Measurements from ENCODE around the gene STX18. TPM values are rescaled to one million over a fixed set of nuclear protein-coding genes. Genes with fewer than 3 reads are reported as not detected.

The STX18 gene
- total and polyA plus RNA-seq, 10 of the 15 experiments (the other 5 are each of a cell fraction or from before 2014, with no cell fraction given): 8.2 to 46.6 (median 31.1) TPM

GRCh38 chr4:4462970-4463369 is 78.9 kb downstream of the STX18 start:
- H3K79me2 ChIP-seq (ENCODE audit: control insufficient read depth, insufficient read depth, low read length): no peaks in the 10 kb centered on the region
- intact Hi-C loops (cut with micrococcal nuclease; ENCODE audit: unreplicated experiment) (no loop called here), in situ Hi-C loops (cut with MboI) (no loop called here)
- H3K4me2 ChIP-seq (ENCODE audit: control insufficient read depth, insufficient read depth): no peak overlapping the region
- no peak overlapping the region for H3K4me3 ChIP-seq
- CTCF ChIA-PET: interaction anchor here (1.0 kb wide), 1 partner anchor 33 kb away, joined by 3 read pairs; no protein-coding TSS in a partner anchor
- no peak overlapping the region for H3K27ac ChIP-seq (ENCODE audit: control insufficient read depth, insufficient read depth)
- FAIRE-seq: no peak
- no peaks in the 10 kb centered on the region for H4K20me1 ChIP-seq (ENCODE audit: control insufficient read depth, insufficient read depth)
- SMC1A ChIA-PET (ENCODE audit: uncharacterized antibody, unreplicated experiment): interaction anchor here (0.6 kb wide), 2 partner anchors 10 to 204 kb away, joined by 3 read pairs; no protein-coding TSS in a partner anchor
- no peaks in the 10 kb centered on the region for H3K4me1 ChIP-seq (ENCODE audit: control insufficient read depth, insufficient read depth, low read length)
- H3K27me3 ChIP-seq (replicated peaks in 1 of 2; ENCODE audit: control insufficient read depth in 2 of 2, insufficient read depth in 2 of 2, low read length in 1 of 2): no peaks in the 10 kb centered on the region
- RAD21 ChIA-PET (ENCODE audit: unreplicated experiment): no interaction called here
- DNase-seq (ENCODE audit: low read depth, low spot score): no peak
- no peak overlapping the region for H3K9ac ChIP-seq (ENCODE audit: control insufficient read depth, insufficient read depth, low read length)
- no peak overlapping the region for H2AFZ ChIP-seq (ENCODE audit: control insufficient read depth, low read depth, low read length)
- BruUV-seq (replicated peaks): no TSS peak
- TF ChIP-seq ZBTB40 (IDR thresholded peaks at IDR 0.05; ENCODE audit: borderline replicate concordance) (0 out of 2 replicates have a peak, but pooled peaks have one; percentile 39), NBN (IDR thresholded peaks at IDR 0.05) (no peak)
- H3K36me3 ChIP-seq (ENCODE audit: control insufficient read depth in 2 of 2, insufficient read depth in 2 of 2, low read length in 1 of 2): peaks cover 11 to 19% of the 10 kb centered on the region in 2 experiments; a peak in 3 of 4 replicates
- POLR2A ChIA-PET: no interaction called here
- WGBS (ENCODE audit: insufficient coverage, insufficient replicate concordance, low lambda C conversion rate, missing lambda C conversion rate): 89% methylated on average over 3 of the region's 3 CpGs
- H3K9me3 ChIP-seq (replicated peaks; ENCODE audit: control insufficient read depth, insufficient read depth, low read length): no peaks in the 10 kb centered on the region
- no peak for ATAC-seq

DNA sequence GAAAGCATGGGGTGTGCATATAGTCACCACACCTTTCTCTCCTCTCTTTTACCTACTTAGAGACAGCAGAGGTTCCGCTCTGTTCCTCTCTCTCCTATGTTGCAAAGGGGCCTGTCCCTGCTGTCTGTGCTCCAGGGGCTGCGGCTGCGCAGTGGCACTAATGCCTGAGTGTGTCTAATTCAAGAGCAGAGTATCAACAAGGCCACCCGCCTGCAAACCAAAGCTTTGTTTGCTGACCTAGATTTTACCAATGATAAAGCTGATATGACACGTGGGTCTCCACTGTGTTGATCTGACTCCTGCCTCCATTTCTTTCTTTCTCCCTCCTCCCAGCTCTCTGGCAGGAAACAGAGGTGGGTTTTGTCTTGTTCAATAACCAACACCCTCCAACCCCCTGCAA is 80.0 kb downstream of the STX18 start:
- TF ChIP-seq CREB1 (IDR thresholded peaks at IDR 0.05; ENCODE audit: low read depth) (no peak), PML (IDR thresholded peaks at IDR 0.05; ENCODE audit: low read length) (no peak), IRF5 (IDR thresholded peaks at IDR 0.05; ENCODE audit: borderline replicate concordance) (no peak), GABPA (IDR thresholded peaks at IDR 0.05; ENCODE audit: low read depth) (no peak), IRF3 (IDR thresholded peaks at IDR 0.05) (no peak), TCF12 (IDR thresholded peaks at IDR 0.05; ENCODE audit: low read depth, low read length) (no peak), HCFC1 (IDR thresholded peaks at IDR 0.05; ENCODE audit: low read length) (no peak), SREBF2 (IDR thresholded peaks at IDR 0.05; ENCODE audit: low read length) (no peak), NR2C2 (IDR thresholded peaks at IDR 0.05; ENCODE audit: borderline replicate concordance, control insufficient read depth, insufficient read length, low read depth) (no peak), RCOR1 (conservative IDR thresholded peaks at IDR 0.05; ENCODE audit: low read depth, low read length) (no peak)
- Histone ChIP-seq H3K9me3 (replicated peaks; ENCODE audit: control insufficient read depth, insufficient read depth, low read length) (no peaks in the 10 kb centered on the region), H3K4me2 (ENCODE audit: control insufficient read depth, insufficient read depth) (no peak overlapping the region), H3K27ac (ENCODE audit: control insufficient read depth, insufficient read depth) (no peak overlapping the region), H3K4me1 (ENCODE audit: control insufficient read depth, insufficient read depth, low read length) (no peaks in the 10 kb centered on the region), H3K36me3 (ENCODE audit: control insufficient read depth in 2 of 2, insufficient read depth in 2 of 2, low read length in 1 of 2) (peaks cover 9 to 16% of the 10 kb centered on the region in 2 experiments; a peak in 3 of 4 replicates), H3K4me3 (no peak overlapping the region), H3K27me3 (replicated peaks in 1 of 2; ENCODE audit: control insufficient read depth in 2 of 2, insufficient read depth in 2 of 2, low read length in 1 of 2) (no peaks in the 10 kb centered on the region), H4K20me1 (ENCODE audit: control insufficient read depth, insufficient read depth) (no peaks in the 10 kb centered on the region), H3K79me2 (ENCODE audit: control insufficient read depth, insufficient read depth, low read length) (no peaks in the 10 kb centered on the region), H3K9ac (ENCODE audit: control insufficient read depth, insufficient read depth, low read length) (no peak overlapping the region), H2AFZ (ENCODE audit: control insufficient read depth, low read depth, low read length) (no peak overlapping the region)
- RAD21 ChIA-PET (ENCODE audit: unreplicated experiment): no interaction called here
- ATAC-seq (no peak), DNase-seq (ENCODE audit: low read depth, low spot score) (no peak), FAIRE-seq (no peak)
- no TSS peak for BruUV-seq (replicated peaks)
- CTCF ChIA-PET: no interaction called here
- POLR2A ChIA-PET: no interaction called here
- intact Hi-C loops (cut with micrococcal nuclease; ENCODE audit: unreplicated experiment) (no loop called here), in situ Hi-C loops (cut with MboI) (no loop called here)
- 93% methylated on average over 5 of the region's 5 CpGs for WGBS (ENCODE audit: insufficient coverage, insufficient replicate concordance, low lambda C conversion rate, missing lambda C conversion rate)
- SMC1A ChIA-PET (ENCODE audit: uncharacterized antibody, unreplicated experiment): no interaction called here
